Natural killer cell (primary cell): Measurements from ENCODE around the gene CGN. TPM values are rescaled to one million over a fixed set of nuclear protein-coding genes. Genes with fewer than 3 reads are reported as not detected.

Source experiments
- ATAC-seq, 3 donors: fragments of 150-1000 bp in 2 of 3; fragments of 200-7000 bp in 1 of 3; cut with Tn5 transposase; 1 replicate in 1 of 3; 2 replicates in 2 of 3; pipeline ENCODE4 v1.10.0; 2021; ENCODE audit warnings: mild to moderate bottlenecking in 2 of 3, moderate library complexity in 2 of 3
- DNase-seq, 2 donors: peaks; one replicate each; pipeline versions ENCODE4 v3.0.0 to v3.0.0-alpha.2; 2013 to 2021; ENCODE audit warnings: mixed read lengths in 1 of 2
- H3K27ac ChIP-seq: one replicate; pipeline ENCODE4 v1.5.1; 2013; ENCODE audit warnings: mild to moderate bottlenecking, low read length
- H3K27me3 ChIP-seq: one replicate; pipeline ENCODE4 v1.6.1; 2013; ENCODE audit warnings: low read length; ENCODE audit not compliant: control insufficient read depth, insufficient read depth
- H3K36me3 ChIP-seq: one replicate; pipeline ENCODE4 v1.6.1; 2013; ENCODE audit warnings: low read length; ENCODE audit not compliant: control insufficient read depth, insufficient read depth
- H3K4me1 ChIP-seq: one replicate; pipeline ENCODE4 v1.6.1; 2013; ENCODE audit warnings: low read length; ENCODE audit not compliant: control insufficient read depth, insufficient read depth
- H3K4me3 ChIP-seq: one replicate; pipeline ENCODE4 v1.5.1; 2013; ENCODE audit warnings: low read length
- H3K9me3 ChIP-seq: one replicate; pipeline ENCODE4 v1.6.1; 2013; ENCODE audit warnings: low read length; ENCODE audit not compliant: control insufficient read depth, insufficient read depth
- H3K27ac Mint-ChIP-seq, 2 donors: one replicate each; pipeline ENCODE4 v1.8.0; 2022; ENCODE audit warnings: mild to moderate bottlenecking in 2 of 2, mixed read lengths in 2 of 2, moderate library complexity in 1 of 2
- H3K27me3 Mint-ChIP-seq, 2 donors: one replicate each; pipeline ENCODE4 v1.8.0; 2022; ENCODE audit warnings: low read depth in 2 of 2, mixed read lengths in 2 of 2
- H3K36me3 Mint-ChIP-seq: one replicate; pipeline ENCODE4 v1.8.0; 2022; ENCODE audit warnings: mixed read lengths
- H3K4me1 Mint-ChIP-seq, 2 donors: one replicate each; pipeline ENCODE4 v1.8.0; 2022; ENCODE audit warnings: mixed read lengths in 2 of 2
- H3K4me3 Mint-ChIP-seq: one replicate; pipeline ENCODE4 v1.8.0; 2022; ENCODE audit warnings: mild to moderate bottlenecking, moderate library complexity, mixed read lengths
- H3K9me3 Mint-ChIP-seq, 2 donors: one replicate each; pipeline ENCODE4 v1.8.0; 2022; ENCODE audit warnings: mixed read lengths in 2 of 2
- CTCF ChIP-seq: fragments of 200-600 bp; IDR thresholded peaks from one replicate; pipeline ENCODE4 v1.8.0; 2022; ENCODE audit warnings: antibody characterized with exemption
- WGBS: methylation state at CpG from one replicate; pipeline ENCODE4 v1.1.7; 2013; ENCODE audit warnings: missing lambda C conversion rate; ENCODE audit not compliant: insufficient coverage; 5-methylcytosine and 5-hydroxymethylcytosine counted together
- intact Hi-C: fragments of 100-400 bp; cut with micrococcal nuclease; formaldehyde crosslinking; loops from one replicate; pipeline ENCODE4 v1.14.2; 2022
- total RNA-seq, 4 donors: library from RNA; stranded (reverse); fragments of 120-200 nt in 1 of 4; gene quantifications; one replicate each; pipeline versions ENCODE4 v1.2.3 to v1.2.4, GENCODE V29; 2013 to 2022

CGN gene
- total RNA-seq, 3 donors from 2014 or later (not counting 1 experiment from before 2014, with no cell fraction given), result 0.07 to 0.80 TPM; not detected in 1

- H3K4me1 ChIP-seq, result peaks cover 21% of the 10 kb centered on the region
- peak overlapping the region; percentile 73 for H3K4me3 ChIP-seq
- H3K27ac Mint-ChIP-seq, result peak overlapping the region in 1 of 2 donors; percentile 91
- WGBS, result 8% methylated on average over 10 of the region's 13 CpGs
- H3K9me3 ChIP-seq, result no peaks in the 10 kb centered on the region
- H3K27me3 ChIP-seq, result peaks cover 4% of the 10 kb centered on the region
- ATAC-seq (no peak), DNase-seq (peak in 1 of 2 donors; percentile 16)
- no peak overlapping the region for H3K27ac ChIP-seq
- no peaks in the 10 kb centered on the region for H3K36me3 Mint-ChIP-seq
- H3K9me3 Mint-ChIP-seq, result no peaks in the 10 kb centered on the region
- no peaks in the 10 kb centered on the region for H3K36me3 ChIP-seq
- peaks cover 19 to 24% of the 10 kb centered on the region in 2 donors for H3K4me1 Mint-ChIP-seq
- intact Hi-C loops, result loop anchor here (1.0 to 5.0 kb wide), 2 partner anchors 30 to 84 kb away; partner anchors contain the start of genes CGN and POGZ
- no peak for TF ChIP-seq CTCF
- H3K27me3 Mint-ChIP-seq, result peaks cover 25 to 26% of the 10 kb centered on the region in 2 donors
- H3K4me3 Mint-ChIP-seq, result peak overlapping the region; percentile 99
These were observed 29.8 kb downstream of the CGN start for GRCh38 chr1:151540982-151541377.

GRCh38 chr1:151541752-151542151, 30.6 kb downstream of the CGN start:
- no peak for ATAC-seq
- Histone ChIP-seq H3K27ac (no peak overlapping the region), H3K27me3 (peaks cover 4% of the 10 kb centered on the region), H3K9me3 (no peaks in the 10 kb centered on the region), H3K4me1 (peaks cover 21% of the 10 kb centered on the region), H3K4me3 (no peak overlapping the region), H3K36me3 (no peaks in the 10 kb centered on the region)
- TF ChIP-seq CTCF, result no peak
- peaks cover 19 to 24% of the 10 kb centered on the region in 2 donors for H3K4me1 Mint-ChIP-seq
- DNase-seq, result no peak
- H3K36me3 Mint-ChIP-seq, result no peaks in the 10 kb centered on the region
- H3K9me3 Mint-ChIP-seq, result no peaks in the 10 kb centered on the region
- no peak overlapping the region for H3K27ac Mint-ChIP-seq
- 94% methylated on average over 5 of the region's 5 CpGs for WGBS
- intact Hi-C loops, result loop anchor here (5.0 kb wide), 1 partner anchor 84 kb away; the partner anchor contains the start of gene POGZ
- H3K27me3 Mint-ChIP-seq, result peaks cover 25 to 27% of the 10 kb centered on the region in 2 donors
- peak overlapping the region; percentile 99 for H3K4me3 Mint-ChIP-seq

- peaks cover 4% of the 10 kb centered on the region for H3K27me3 ChIP-seq
- Mint-ChIP-seq H3K9me3 (no peaks in the 10 kb centered on the region), H3K4me1 (peaks cover 19 to 24% of the 10 kb centered on the region in 2 donors), H3K36me3 (no peaks in the 10 kb centered on the region), H3K27me3 (peaks cover 25 to 32% of the 10 kb centered on the region in 2 donors), H3K4me3 (peak overlapping the region; percentile 43), H3K27ac (no peak overlapping the region)
- H3K27ac ChIP-seq, result no peak overlapping the region
- intact Hi-C loops, result loop anchor here (5.0 kb wide), 1 partner anchor 85 kb away; the partner anchor contains the start of gene POGZ
- no peaks in the 10 kb centered on the region for H3K36me3 ChIP-seq
- no peak for TF ChIP-seq CTCF
- ATAC-seq, result no peak
- 97% methylated on average over 3 of the region's 3 CpGs for WGBS
- H3K4me3 ChIP-seq, result no peak overlapping the region
- H3K4me1 ChIP-seq, result peaks cover 21% of the 10 kb centered on the region
- no peak for DNase-seq
- H3K9me3 ChIP-seq, result no peaks in the 10 kb centered on the region
These were observed 31.5 kb downstream of the CGN start for GRCh38 chr1:151542710-151543129.

- Mint-ChIP-seq H3K36me3 (no peaks in the 10 kb centered on the region), H3K27ac (no peak overlapping the region), H3K9me3 (no peaks in the 10 kb centered on the region), H3K4me3 (no peak overlapping the region), H3K4me1 (peaks cover 12 to 13% of the 10 kb centered on the region in 2 donors), H3K27me3 (peaks cover 25 to 31% of the 10 kb centered on the region in 2 donors)
- DNase-seq (no peak), ATAC-seq (no peak)
- no peak for TF ChIP-seq CTCF
- H3K36me3 ChIP-seq, result no peaks in the 10 kb centered on the region
- H3K4me3 ChIP-seq, result no peak overlapping the region
- intact Hi-C loops, result no loop called here
- WGBS, result 67% methylated on average over 1 of the region's 1 CpG
- H3K27ac ChIP-seq, result no peak overlapping the region
- H3K27me3 ChIP-seq, result peaks cover 4% of the 10 kb centered on the region
- no peaks in the 10 kb centered on the region for H3K9me3 ChIP-seq
- peaks cover 9% of the 10 kb centered on the region for H3K4me1 ChIP-seq
These were observed 34.4 kb downstream of the CGN start for GRCh38 chr1:151545542-151545941.
